GM21717 (cell line): ENCODE data around the gene ZC3HAV1L.
A peak's percentile ranks its signal among the peaks of the same experiment; 100 is the strongest.
"Not testable (repeated sequence)": the region's sequence is repeated elsewhere in the genome, so short reads cannot be mapped to it uniquely, and the experiment has no call there.

Experiments used
- ATAC-seq: cut with Tn5 transposase; IDR thresholded peaks from one replicate; pipeline ENCODE4 v1.9.1; 2021; ENCODE audit warnings: mild to moderate bottlenecking, moderate library complexity; ENCODE audit not compliant: unreplicated experiment

The ZC3HAV1L gene, protein sequence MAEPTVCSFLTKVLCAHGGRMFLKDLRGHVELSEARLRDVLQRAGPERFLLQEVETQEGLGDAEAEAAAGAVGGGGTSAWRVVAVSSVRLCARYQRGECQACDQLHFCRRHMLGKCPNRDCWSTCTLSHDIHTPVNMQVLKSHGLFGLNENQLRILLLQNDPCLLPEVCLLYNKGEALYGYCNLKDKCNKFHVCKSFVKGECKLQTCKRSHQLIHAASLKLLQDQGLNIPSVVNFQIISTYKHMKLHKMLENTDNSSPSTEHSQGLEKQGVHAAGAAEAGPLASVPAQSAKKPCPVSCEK

DNA sequence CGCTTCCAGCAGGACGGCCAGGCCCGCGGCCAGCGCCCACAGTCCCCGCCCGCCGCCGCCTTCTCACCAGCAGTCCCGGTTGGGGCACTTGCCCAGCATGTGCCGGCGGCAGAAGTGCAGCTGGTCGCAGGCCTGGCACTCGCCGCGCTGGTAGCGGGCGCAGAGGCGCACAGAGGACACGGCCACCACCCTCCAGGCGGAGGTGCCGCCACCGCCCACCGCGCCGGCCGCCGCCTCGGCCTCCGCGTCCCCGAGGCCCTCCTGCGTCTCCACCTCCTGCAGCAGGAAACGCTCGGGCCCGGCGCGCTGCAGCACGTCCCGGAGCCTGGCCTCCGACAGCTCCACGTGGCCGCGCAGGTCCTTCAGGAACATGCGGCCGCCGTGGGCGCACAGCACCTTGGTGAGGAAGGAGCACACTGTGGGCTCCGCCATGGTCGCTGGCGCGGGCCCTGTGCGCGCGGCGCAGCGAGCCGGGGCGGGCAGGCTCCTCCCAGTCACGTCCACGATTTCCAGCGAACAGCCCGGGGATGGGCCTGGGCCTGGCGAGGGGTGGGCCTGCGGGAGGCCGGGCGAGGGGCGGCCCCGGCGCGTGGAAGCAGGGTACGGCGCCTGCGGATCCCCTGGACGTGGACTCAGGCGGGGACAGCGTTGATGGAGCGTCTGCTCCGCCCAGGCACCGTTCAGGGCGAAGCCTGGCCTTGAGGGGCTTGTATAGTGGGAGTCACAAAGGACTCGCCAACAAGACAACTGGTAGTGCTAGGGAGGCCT lies at the start of gene ZC3HAV1L:
Gene ZC3HAV1L, minus strand, starts transcription at position 457 of the 768 bp plus-strand sequence. Its CDS starts 25 bp downstream, at position 432.
- peak; percentile 87 for ATAC-seq

DNA sequence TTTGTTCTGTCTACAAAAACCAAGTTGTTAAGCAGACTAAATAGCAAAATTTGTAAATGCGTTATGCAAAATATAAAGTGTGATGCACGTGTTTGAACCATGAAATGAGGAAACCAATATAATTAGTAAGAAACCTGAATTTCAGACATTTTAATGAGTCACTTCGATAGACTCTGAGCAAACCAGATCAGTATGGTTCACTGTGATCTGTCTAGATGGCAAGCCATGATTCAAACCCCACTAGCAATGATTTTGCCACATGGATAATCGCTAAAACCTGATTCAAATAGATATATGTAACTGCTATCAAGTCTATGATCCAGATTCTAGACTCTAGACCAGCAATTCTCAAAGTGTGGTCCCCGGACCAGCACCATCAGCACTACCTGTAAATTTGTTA lies 48.9 kb upstream of the ZC3HAV1L start:
- ATAC-seq = no peak

DNA sequence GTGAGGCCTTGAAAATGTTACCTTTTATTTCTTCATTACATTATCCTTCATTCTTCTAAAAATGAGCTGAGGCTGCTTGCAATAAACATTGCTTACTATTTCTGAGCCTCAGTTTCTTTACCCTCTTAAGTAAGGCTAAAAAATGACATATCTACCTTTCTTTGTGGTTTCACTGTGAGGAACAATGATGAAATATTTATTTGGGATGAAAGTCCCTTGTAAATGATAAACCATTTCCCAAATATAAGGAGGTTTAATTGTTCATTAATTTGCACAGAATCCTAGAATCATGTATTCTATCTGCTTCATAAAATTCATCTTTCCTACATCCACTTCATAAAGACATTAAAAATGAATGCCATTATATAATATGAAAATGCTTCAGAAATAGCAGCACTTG lies 45.7 kb upstream of the ZC3HAV1L start:
- no peak for ATAC-seq

DNA sequence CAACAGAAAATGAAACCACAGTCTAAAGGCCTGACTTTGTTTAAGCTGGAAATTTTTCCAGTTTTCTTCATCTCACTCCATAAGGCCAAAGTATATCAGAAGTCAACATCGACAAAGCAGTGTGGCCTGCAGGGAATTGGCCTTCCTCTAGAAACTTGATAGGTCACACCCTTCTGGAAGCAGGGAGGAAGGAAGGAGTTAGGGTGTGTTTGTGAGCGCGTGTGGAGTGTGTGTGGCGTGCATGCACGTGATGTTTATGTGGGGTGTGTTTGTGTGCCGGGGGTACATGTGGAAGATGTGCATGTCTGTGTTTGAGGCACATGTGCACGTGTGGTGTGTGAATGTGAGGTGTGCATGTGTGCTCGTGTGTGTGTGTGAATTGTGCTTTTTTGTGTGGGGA lies 45.1 kb upstream of the ZC3HAV1L start:
- ATAC-seq = no peak

DNA sequence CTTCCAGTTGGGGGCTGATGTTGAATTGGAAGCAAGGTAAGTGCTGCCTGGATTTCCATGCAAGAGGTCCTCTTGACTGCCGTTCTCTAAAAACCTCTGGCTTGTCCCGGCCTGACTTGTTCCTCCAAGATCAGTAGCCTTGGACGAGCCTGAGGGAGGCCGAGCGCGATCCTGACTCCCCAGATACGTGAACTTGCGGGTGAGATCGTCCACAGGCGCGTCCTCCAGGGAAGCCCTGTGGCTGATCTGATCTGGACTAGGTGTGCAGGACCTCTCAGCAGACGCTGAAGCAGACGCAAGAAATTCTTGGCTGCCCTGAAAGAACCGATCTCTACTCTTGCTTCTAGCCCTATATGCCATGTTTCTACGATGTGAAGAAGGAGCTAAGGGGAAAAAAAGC lies 44.0 kb upstream of the ZC3HAV1L start:
- no peak for ATAC-seq

DNA sequence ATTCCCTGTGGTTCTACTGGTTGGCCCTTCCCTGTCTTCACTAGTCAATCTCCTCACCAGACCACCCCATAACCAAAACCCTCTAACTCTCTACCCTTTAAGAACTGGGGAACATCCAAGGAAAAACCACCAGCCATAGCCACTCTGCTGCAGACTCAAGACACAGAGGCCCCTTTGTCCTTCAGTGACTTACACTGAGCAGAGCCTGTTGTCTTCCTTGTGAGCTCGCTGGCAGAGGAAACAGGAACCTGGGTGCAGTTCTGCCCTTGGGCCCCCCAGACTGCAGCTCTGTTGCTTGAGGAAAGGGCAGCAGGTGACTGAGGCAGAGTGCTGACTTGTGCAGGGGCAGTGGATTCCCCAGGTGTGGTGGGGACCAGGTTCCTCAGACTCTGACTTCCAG lies 43.1 kb upstream of the ZC3HAV1L start:
- no peak for ATAC-seq

DNA sequence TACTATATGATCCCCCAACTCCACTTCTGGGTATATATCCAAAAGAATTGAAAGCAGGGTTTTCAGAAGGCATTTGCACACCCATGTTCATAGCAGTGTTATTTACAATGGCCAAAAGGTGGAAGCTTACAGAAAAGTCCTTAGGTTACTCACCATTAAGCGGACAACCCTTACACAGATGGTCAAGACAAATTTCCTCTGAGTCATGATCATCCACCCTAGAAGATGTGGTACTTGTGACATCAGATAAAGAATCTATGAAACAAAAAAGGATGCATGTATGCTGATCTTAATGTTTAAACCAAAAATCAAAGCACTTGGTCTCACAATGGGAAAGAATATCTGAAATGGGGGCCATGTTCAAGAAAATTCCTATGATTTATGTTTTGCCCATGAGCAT lies 42.6 kb upstream of the ZC3HAV1L start:
- no peak for ATAC-seq

DNA sequence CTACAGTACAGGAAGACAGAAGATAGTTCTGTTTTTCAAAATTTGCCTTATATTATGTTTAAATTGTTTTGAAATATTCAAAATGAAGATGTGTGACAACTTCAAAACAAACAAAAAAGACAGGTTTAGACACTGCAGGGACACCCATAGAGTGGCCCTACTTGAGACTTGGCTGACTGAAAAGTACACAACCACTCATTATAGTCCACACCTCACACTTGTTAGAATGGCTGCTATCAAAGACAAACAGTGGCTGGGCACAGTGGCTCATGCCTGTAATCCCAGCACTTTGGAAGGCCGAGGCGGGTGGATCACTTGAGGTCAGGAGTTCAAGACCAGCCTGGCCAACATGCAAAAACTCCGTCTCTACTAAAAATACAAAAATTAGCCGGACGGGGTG lies 41.9 kb upstream of the ZC3HAV1L start:
- not testable (repeated sequence) for ATAC-seq

DNA sequence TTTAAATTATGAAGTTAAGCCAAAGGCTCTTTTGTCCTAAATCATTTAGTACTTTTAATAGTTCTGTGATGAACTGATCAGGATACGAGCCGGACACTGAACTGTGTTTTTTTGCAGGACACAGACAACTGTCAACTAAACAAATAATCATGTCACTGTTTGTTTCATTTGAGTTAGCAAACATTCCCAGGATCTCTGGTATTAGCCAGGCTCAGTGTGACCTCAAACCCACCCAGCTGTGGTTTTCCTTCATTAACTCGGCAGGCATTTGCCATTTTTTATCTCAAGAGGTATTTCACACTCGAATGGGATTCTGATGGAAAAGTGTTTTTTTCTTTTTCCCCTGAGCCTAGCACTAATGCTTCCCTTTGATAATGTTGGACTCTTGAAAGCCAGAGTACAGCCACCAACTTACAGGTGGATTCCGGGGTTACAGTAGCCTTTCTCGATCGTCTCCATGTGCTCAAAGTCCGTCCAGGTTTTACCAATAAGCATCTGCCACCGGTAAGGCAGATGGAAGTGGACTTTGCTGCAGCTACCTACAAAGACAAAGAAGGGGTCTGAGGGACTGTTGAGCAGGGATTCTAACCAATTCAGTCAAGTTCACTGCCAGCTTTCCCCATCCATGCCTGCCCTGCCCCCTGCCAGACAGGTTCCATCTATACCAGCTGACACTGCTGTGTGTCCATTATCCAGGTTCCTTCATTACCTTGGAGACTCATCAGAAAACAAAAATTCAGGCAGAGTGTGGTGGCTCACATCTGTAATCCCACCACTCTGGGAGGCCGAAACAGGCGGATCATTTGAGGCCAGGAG lies 40.2 kb upstream of the ZC3HAV1L start:
- no peak for ATAC-seq

DNA sequence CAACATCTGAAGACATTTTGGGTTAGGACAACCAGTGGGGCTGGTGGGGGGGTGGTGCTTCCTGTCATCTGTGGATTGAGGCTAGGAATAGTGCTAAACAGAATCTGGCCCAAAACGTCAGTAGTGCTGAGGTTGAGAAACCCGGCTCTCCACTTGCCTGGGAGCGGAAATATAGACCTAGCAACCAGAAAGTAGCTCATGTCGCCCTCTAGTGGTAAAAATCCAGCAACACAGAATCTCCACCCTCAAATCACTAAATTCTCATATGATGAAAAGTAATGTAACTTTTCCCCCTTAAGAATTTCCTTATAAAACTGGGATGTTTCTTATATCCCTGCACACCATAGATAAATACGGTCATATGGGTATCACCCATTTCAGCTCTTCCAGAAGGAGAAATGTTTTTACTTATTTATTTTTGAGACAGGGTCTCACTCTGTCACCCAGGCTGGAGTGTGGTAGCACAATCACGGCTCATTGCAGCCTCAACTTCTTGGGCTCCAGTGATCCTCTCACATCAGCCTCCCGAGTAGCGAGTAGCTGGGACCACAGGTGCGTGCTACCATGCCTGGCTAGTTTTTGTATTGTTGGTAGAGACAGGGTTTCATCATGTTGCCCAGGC lies 39.3 kb upstream of the ZC3HAV1L start:
- peak; percentile 76 for ATAC-seq

DNA sequence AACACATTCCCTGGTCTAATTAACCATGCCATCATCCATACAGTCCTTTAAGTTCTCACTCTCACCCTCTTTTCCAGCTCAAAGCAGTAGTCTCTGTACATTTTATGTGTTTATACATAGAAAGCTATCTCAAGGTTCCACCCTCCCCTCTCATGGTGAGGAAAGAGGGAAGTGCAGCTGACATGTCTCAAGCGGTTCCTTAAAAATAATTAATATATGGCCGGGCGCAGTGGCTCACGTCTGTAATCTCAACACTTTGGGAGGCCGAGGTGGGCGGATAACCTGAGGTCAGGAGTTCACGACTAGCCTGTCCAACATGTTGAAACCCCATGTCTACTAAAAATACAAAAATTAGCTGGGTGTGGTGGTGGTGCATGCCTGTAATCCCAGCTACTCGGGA lies 37.0 kb upstream of the ZC3HAV1L start:
- no peak for ATAC-seq

DNA sequence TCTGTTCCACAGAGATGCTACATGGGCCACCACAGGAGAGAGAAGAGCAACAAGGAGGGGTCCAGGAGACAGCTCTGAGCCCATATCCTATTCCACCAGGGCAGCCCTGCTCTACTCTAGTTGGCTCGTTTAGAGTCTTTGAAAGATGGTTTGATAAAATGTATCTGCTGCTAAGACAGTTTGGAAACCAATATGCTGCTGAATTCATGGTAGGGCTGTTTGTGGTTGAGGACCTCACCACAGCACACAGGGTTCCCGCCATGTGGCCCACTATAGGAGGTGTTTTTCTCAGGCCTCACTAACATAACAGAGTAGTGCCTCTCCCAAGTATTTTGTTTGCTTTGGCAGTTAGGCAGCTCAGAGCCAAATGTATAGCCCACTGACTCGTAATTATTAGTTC lies 35.8 kb upstream of the ZC3HAV1L start:
- no peak for ATAC-seq

DNA sequence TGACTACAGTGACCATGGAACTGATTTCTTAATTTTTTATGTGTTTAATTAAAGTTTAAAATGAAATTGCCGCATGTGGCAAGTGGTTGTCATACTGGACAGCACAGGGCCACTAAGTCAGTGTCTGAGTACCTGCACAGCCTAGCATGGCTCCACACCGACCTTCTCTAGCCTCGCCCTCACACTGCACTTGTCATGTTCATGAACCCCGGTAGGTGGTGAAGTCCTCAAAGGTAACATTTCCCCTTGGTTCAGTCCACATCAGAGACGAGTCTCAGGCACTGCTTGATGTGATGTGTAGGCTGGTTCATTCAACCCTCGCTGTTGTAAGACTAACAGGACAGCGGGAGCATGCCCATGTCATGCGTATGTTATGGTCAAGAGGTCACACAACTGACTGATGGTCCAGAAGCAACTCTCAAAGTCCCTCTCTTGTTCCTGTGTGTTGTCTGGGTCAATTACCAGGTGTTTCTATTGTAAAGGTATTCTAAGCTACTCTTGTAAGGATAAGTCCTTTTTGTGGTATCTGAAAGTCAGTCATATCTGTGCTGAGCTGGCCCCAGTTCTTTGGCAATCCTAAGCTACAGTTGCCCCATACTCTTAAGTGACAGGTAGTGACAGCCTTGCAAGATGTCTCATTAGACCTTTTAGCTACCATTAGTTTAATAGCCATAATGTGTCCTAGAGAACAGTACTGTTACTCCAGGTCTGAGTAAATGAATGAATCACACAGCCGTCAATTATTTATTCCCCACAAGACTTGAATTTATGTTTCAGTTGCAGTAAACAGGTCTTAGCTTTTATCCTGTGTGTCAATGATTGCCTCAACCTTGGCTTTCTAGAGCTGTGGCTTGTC lies 32.9 kb upstream of the ZC3HAV1L start:
- ATAC-seq = no peak

DNA sequence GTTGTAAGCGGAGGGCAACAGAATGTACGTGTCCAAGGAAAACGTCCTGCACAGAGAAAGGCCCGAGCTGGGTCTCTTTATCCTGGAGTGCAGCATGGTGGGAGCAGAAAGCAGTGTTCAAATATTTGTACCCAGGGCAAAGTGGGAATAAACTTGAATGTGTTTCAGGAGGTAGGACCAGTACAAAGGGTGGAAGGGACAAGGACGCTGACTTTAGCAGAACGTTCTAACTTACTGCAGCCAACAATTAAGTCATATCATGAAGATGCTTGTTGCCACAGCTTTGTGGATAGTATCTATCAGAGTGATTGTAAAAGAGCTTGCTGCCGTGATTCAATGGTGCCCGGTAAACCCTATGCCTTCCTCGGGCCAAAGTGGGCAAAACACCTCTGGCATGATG lies 30.5 kb upstream of the ZC3HAV1L start:
- no peak for ATAC-seq

DNA sequence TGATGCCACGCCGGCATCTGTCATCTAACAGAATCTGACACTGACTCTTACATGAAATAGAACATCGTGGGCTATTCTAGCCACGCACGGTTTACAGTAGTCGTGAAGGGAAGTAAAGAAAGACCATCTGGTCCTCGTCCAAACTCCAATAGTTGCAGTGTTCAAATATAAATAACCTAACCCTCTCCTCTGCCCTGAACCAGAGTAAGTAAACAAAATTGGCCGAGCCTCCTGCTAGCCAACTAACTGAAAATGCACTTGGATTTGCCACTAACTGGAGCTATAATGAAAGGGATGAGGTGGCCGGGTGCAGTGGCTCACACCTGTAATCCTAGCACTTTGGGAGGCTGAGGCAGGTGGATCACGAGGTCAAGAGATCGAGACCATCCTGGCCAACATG lies 29.5 kb upstream of the ZC3HAV1L start:
- no peak for ATAC-seq

DNA sequence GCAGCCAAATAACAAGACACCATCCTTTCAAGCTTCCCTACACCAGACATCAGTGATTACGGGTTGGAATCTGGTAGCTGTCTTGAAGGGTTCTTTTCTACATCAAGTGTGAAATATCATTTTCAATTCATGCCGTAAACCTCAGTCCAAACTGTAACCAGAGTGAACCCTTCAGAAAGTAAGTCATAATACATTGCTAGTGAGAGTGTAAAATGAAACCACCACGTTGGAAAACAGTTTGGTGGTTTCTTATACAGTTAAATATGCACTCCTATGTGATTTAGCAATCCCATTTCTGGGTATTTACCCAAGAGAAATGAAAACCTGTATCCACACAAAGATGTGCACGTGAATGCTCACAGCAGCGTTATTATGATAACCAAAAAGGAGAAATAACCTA lies 25.6 kb upstream of the ZC3HAV1L start:
- ATAC-seq = no peak

DNA sequence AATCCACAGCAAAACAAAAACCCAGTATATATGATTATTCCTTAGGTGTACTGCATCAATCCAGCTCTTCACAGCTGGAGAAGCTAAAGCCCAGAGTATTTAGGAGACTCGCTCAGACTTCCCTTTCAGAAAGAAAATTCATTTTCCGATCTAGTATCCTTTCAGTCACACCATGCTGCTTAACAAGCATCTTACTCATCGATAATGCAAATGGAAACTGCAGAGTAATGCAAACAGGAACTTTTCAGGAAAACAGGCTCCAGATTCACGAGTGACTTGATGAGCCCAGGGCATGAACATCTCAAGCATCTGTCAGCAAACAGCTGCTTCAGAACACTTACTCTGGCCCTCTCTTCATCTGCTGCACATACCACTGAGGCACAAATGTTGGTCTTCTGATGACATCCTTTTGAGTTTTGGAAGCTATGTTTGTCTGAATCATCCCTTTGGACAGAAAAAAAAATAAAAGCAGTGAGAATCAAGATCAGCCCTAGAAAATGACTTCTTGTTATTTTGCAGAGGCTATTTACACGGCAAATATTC lies 24.9 kb upstream of the ZC3HAV1L start:
- ATAC-seq = no peak

DNA sequence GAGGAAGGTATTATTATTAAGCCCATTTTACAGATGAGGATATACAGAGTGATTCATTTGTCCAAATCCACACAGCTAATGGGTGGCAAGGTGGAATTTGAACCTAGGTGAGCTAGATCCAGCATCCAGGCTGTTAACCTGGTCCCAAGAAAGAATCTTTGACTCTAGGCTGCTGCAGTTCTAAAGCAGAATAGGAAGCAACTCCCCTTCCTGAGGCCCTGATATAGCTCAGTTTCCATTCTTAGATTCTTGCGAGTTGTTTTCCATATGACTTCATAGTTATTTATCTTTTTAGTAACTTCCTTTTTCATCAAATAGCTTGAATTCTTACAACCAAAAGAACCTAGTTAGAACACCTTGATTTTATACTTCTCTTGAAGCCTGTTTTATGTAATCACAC lies 24.1 kb upstream of the ZC3HAV1L start:
- ATAC-seq = no peak

DNA sequence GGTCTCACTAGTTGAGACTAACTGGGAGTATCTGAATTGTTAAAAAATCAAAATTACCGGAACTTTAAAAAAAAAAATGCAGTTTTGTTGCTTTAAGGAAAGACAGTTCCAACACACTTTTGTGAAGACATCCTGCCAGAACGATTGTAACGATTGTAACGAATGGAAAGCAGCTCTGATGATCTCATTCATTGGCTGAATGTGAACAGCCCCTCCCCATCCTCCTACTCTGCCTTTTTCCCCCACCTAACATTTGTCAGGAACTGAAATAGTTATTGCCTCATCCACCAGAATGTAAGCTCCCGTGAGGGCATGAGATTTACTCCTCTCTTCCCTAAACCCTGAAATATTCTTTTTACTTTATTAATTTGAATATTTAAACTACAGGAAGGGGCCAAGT lies 23.1 kb upstream of the ZC3HAV1L start:
- no peak for ATAC-seq

DNA sequence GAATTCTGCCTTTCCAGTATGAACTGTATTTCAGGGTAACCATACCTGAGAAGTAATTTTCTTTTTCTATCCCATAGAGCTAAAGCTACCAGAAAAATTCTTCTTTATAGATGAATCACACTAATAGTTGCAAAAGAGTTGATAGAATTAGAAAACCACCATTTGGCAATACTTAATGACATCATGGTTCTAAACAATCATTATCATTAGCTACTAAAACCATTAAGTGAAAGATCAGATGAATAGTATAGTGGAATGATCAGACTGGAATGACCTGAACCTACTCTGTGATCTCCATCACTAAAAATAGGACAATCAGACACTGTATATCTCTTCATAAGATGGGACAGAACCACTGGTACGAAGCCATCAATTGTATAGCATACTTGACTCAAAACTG lies 19.8 kb upstream of the ZC3HAV1L start:
- no peak for ATAC-seq
